ENCODE data around the gene PTGER3.

DNA sequence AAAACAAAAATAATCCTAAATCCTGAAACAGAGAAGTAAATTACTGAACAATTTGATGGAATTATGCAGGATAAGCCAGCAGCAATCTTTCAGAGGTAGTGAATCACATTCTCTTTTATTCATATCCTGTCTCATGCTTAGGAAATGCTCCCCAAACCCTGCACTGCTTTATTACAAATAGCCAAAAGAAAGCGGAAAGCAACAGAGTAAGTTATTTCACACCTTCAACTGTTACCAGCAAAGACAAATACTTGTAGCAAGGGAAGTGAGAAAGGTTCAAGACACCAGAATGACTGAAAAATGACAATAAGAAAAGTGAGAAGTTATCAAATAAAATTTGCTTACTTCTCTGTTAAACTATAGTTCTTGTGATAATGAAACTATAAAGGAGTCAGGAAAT, 27.1 kb upstream of the PTGER3 start:
- TF ChIP-seq POLR2AphosphoS5 (IDR thresholded peaks at IDR 0.05; ENCODE audit: low read depth) (no peak), CREB1 (CRISPR knock-in tag; IDR thresholded peaks at IDR 0.05; ENCODE audit: low read depth) (no peak), CTCF (conservative IDR thresholded peaks at IDR 0.05; ENCODE audit: low read depth in 2 of 2) (no peak), EZH2 (IDR thresholded peaks at IDR 0.05; ENCODE audit: low read depth, unreplicated experiment) (no peak)
- TF ChIP-seq, protein P1, sequence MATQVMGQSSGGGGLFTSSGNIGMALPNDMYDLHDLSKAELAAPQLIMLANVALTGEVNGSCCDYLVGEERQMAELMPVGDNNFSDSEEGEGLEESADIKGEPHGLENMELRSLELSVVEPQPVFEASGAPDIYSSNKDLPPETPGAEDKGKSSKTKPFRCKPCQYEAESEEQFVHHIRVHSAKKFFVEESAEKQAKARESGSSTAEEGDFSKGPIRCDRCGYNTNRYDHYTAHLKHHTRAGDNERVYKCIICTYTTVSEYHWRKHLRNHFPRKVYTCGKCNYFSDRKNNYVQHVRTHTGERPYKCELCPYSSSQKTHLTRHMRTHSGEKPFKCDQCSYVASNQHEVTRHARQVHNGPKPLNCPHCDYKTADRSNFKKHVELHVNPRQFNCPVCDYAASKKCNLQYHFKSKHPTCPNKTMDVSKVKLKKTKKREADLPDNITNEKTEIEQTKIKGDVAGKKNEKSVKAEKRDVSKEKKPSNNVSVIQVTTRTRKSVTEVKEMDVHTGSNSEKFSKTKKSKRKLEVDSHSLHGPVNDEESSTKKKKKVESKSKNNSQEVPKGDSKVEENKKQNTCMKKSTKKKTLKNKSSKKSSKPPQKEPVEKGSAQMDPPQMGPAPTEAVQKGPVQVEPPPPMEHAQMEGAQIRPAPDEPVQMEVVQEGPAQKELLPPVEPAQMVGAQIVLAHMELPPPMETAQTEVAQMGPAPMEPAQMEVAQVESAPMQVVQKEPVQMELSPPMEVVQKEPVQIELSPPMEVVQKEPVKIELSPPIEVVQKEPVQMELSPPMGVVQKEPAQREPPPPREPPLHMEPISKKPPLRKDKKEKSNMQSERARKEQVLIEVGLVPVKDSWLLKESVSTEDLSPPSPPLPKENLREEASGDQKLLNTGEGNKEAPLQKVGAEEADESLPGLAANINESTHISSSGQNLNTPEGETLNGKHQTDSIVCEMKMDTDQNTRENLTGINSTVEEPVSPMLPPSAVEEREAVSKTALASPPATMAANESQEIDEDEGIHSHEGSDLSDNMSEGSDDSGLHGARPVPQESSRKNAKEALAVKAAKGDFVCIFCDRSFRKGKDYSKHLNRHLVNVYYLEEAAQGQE (IDR thresholded peaks at IDR 0.05; ENCODE audit: unreplicated experiment), result no peak

All from GM23338 (cell line).